Astrocyte (in vitro differentiated cells and primary cell): ENCODE data around the gene SIGLEC8.
"Not testable (repeated sequence)": the region's sequence is repeated elsewhere in the genome, so short reads cannot be mapped to it uniquely, and the experiment has no call there.

Source experiments
- EZH2 ChIP-seq: IDR thresholded peaks from 2 replicates; pipeline ENCODE4 v1.6.1; 2012; ENCODE audit warnings: mild to moderate bottlenecking, low read length, inconsistent platforms; ENCODE audit not compliant: insufficient read depth
- TF ChIP-seq, protein P1 (sequence below): IDR thresholded peaks from 2 replicates; pipeline ENCODE4 v1.5.1; 2011; ENCODE audit warnings: low read depth, mild to moderate bottlenecking, inconsistent platforms, low read length, moderate library complexity; ENCODE audit not compliant: insufficient read depth

DNA sequence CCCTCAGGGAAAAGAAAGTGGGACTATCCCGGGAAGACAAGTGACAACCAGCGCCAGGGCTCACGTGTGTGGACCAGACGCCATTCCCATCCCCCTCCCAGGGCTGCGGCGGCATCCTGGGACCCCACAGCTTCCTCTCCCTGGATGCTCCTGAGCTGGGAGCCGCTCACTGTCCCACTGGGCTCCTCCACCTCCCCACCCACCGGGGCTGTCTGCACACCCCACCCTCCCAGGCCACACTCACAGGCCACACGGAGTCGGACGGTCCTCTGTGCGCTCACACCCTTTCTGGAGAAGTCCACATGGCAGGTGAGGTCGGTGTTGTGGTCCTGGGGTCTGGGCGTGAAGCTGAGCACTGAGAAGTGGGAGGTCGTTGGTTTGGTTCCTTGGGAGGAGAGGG lies 41.8 kb downstream of the SIGLEC8 start:
- TF ChIP-seq EZH2 = not testable (repeated sequence)
- TF ChIP-seq, protein P1, sequence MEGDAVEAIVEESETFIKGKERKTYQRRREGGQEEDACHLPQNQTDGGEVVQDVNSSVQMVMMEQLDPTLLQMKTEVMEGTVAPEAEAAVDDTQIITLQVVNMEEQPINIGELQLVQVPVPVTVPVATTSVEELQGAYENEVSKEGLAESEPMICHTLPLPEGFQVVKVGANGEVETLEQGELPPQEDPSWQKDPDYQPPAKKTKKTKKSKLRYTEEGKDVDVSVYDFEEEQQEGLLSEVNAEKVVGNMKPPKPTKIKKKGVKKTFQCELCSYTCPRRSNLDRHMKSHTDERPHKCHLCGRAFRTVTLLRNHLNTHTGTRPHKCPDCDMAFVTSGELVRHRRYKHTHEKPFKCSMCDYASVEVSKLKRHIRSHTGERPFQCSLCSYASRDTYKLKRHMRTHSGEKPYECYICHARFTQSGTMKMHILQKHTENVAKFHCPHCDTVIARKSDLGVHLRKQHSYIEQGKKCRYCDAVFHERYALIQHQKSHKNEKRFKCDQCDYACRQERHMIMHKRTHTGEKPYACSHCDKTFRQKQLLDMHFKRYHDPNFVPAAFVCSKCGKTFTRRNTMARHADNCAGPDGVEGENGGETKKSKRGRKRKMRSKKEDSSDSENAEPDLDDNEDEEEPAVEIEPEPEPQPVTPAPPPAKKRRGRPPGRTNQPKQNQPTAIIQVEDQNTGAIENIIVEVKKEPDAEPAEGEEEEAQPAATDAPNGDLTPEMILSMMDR = not testable (repeated sequence)
